ENCODE data around the gene ATP10A.
"Not testable (repeated sequence)": the region's sequence is repeated elsewhere in the genome, so short reads cannot be mapped to it uniquely, and the experiment has no call there.

The ATP10A gene

DNA sequence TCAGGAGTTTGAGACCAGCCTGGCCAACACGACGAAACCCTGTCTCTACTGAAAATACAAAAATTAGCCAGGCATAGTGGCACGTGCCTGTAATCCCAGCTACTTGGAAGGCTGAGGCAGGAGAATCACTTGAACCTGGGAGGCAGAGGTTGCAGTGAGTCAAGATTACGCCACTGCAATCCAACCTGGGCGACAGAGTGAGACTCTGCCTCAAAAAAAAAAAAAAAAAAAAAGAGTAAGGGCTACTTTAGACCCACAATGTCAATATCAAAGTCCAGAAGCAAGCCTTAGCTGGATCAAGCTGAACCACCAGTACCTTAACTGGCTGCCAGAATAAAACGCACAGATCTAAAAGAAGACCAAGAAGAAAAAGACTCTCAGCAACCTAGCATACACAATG is 17.8 kb upstream of the ATP10A start:
- not testable (repeated sequence) for DNase-seq

DNA sequence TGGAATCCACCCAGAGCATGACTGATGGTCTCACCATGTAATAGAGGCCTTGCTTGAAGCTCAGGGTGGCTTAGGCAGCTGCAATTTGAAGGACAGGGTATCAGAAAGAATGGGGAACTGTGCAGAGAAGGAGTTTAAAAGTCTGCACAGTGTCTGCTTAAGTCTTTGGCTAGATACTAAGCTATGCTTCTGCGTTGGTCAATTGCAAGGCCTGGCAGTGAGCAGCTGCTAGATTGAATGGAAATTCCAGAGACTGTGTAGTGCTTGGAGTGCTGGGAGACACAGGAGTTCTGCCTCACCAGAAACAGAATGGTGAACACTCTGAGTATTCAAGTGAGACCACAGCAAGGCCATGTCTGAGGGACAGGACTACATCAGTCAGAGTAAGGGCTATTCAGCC is 17.3 kb upstream of the ATP10A start:
- DNase-seq, result no peak

DNA sequence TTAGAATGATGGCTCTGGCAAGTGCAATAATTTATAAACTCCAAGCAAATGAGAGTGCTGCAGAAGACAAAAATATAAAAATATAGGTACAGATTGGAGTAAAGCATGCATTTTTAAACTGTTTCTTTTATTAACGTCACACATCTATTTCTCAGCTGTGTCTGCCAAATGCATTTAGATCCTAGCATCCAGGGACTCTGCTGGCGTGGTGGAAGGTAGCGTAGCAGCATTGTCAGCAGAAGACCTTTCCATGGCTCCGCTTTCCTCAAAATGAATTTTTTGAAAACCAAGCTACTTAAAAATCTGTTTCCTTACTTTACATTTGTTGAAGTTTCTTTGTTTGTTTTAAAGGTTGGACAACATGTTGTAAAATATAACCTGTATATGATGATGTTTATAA is 16.3 kb upstream of the ATP10A start:
- no peak for DNase-seq

DNA sequence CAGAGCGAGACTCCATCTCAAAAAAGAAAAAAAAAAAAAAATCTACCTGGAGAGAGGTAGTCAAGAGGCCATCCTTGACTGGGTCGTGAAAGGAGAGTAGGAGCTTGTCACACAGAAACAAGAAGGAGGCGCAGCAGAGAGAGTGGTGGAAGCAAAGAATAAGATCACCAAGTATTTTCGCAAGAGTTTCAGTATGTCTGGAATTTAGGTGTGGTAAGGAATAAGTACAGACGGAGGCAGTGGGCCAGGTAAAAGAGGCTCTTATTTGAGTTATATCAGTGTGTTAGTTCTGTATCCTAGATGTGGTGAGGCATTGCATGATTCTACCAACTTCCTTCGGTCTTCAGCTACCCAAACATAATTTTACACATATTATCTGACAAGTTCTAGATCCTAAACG is 14.6 kb upstream of the ATP10A start:
- no peak for DNase-seq

DNA sequence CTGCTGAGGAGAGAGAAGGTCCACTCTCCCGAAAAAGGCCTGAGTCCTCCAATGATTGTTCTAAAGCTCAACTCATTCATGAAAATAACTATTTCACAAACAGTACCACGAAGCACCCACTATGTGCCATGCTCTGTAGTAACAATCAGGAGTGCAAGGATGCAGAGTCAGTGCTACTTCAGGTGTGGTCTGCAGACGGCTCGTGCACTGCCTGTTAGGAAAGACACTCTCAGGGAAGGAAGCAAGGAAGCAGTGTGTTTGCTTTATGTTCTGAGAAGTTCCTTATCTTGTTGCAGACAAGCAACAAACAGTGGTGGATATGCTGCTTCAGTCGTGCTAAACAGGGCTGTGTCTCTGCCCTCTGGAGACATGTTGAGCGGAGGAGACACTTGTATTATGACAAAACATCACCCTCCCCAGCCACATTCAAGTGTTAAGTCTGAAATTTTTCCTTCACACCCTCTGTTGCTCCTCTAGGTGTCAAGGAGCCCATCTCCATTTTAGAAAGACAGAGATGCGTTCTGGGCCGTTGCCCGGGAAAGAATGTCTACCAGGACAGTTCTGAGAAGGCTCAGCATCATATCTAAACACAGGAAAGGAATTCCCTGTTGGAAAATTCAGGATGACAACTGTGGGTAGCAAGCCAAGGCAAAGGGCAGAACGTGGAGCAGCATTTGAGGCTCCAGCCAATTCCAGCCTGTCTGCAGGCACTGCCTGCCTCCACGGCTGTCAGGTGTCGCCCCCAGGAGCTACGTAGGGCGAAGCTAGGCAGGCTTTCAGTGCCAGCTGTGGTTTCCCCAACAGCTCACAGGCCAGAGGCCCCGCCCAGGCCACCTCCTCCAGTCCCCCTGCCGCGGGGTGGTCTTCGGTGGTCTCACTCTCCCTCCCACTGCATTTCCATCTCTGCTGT is 13.4 kb upstream of the ATP10A start:
- DNase-seq, result no peak

DNA sequence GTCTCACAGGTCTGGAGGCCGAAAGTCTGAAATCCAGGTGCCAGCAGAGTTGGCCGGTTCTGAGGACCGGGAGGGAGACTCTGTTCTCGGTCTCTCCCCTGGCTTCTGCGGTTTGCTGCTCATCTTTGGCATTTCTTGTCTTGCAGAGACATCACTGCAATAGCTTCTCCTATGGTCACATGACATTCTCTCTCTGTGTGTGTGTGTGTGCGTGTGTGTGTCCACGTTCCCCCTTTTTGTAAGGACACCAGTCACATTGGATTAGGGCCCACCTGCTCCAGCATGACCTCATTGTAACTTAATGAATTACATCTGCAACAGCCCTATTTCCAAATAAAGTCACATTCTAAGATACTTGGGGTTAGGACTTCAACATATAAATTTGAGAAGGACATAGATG is 12.4 kb upstream of the ATP10A start:
- no peak for DNase-seq

DNA sequence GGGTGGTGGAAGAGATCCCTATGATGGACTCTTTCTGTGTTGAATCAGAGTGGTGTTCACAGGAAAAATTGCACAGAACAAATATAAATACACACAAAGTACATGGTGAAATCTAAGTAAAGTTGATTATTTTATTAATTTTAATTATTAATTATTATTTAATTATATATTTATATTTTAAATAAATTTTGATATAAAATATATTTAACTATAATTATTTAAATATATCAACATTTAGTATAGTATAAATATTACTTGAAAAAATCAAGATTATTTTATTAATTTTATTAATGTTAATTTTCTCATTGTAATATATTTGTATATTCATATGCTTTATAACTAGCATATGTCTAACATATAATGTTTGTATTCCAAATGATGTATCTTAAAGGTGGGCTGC is 11.3 kb upstream of the ATP10A start:
- DNase-seq, result no peak

DNA sequence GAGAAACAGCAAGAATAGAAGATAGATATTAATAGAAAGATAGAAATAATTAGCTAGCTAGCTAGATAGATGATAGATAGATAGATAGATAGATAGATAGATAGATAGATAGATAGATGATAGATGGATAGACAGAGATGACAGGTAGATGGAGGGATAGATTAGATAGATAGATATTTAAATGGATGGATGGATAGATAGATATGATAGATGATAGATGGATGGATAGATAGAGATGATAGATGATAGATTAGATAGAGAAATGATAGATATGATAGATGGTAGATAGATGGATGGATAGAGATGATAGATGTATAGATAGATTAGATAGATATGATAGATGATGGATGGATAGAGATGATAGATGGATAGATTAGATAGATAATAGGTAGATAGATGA is 8.3 kb upstream of the ATP10A start:
- DNase-seq, result no peak

DNA sequence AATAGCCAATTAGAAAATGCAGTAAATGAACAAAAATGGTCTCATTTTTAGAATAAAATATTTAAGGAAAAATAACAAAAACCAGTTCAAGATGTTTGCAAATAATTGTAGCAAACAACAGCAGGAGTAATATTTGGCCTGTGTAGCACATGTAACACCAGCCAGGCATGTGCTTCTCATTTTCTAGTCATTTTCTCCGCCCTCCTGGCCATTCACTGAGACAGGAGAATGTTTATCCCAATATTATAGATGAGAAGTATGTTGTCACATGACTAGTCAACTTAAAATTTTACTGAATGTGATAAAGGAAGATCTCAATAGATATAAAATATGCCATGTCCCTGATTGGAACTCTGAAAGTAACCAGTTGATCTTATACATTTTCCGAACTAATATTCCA is 7.8 kb upstream of the ATP10A start:
- DNase-seq, result no peak

DNA sequence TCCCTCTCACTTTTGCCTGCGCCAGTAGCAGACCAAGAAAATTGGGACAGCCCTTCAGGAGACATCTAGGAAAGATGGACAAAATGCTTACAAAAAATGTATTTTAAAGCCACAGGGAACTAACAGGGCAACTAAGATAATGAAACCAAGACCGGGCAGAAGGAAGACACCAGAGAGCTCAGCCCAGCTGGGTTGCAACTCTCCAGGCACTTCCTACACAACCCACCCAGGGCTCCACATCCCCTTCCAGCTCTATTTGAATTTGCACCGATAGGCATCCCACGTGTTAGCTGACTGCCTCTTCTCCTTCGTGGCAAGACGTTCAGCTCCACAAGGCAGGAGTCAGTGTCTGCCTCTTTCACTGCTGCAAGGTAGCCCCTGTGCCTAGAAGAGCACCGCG is 6.6 kb upstream of the ATP10A start:
- no peak for DNase-seq

DNA sequence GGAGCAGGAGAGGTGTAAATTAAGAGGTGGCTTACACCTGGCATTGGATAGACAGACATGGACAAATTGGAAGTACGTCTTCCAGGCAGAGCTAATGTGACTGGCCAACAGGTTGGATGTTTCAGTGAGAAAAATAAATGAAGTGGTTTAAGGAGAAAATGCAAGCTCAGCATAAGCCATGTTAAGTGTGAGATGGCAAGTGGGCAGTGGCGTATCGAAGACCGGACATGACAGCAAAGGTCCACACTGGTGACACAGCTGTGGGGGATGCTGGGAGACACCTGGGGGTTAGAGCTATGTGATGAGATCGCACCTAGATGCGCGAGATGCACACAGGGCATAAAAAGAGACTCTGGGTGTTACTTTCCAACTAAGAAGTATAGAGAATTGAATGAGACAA is 3.7 kb upstream of the ATP10A start:
- DNase-seq, result no peak

DNA sequence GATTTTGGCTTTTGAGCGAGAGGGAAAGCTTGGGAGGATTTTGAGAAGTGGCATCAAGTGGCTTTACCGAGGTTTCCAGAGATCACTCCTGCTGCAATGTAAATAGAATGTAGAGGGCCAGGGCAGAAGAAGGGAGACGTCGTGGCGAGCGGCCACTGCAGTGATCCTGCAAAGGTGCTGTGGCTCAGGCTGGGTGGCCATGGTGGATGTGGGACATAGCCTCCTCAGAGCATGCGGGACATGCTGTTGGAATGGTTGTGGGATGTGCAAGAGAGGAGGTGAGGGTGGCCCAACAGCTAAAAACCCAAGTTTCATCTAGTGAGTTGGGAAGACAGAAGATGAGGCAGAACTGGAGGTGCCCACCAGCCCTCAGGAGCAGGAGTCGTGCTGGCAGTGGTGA is 3.1 kb upstream of the ATP10A start:
- DNase-seq, result no peak

DNA sequence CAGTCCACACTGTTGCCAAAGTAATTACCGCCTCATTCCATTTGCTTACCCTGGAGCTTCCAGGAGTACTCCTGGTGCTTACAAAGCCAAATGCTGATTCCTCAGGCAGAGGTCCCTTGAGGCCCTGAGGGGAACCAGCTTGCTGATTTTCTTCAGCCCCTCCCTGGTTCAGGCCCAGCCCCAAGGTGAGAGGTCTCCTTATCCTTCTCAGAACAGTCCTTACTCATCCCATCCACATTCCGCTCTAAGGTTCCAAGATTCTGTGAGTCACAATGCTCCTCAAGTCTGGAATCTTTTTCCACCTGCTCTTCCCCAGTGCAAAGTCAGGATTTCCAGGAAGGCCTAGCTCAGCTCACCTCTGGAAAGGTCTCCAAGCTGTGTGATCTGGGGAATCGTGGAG is 1.8 kb upstream of the ATP10A start:
- DNase-seq, result no peak

DNA sequence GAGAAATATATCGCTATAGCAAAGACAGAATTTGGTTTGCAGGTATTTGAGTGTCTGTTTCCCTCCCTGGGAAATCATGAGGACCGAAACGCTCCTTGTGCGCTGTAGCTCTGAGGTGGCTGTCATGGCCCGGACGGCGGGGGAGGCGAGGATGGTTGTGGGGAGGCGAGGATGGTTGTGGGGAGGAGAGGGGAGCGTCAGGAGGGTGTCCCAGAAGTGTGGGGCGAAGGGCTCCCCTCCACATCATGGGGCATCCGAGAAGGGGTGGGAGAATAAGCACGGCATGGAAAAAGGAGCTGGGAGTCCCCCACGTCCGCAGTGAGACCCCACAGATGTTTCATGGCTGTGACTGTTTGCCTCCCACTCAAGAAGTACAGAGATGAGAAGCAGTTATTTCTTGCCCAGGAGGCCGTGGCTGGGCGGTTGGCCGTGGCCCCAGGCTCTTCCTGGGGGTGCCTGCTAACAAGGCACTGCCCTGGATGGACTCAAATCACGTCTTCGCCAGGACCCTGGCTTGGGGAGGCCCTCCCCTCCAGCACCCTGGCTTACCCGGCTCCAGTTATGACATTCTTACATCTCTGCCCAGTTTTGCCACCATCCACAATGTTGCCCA is 947 bp upstream of the ATP10A start:
- no peak for DNase-seq

DNA sequence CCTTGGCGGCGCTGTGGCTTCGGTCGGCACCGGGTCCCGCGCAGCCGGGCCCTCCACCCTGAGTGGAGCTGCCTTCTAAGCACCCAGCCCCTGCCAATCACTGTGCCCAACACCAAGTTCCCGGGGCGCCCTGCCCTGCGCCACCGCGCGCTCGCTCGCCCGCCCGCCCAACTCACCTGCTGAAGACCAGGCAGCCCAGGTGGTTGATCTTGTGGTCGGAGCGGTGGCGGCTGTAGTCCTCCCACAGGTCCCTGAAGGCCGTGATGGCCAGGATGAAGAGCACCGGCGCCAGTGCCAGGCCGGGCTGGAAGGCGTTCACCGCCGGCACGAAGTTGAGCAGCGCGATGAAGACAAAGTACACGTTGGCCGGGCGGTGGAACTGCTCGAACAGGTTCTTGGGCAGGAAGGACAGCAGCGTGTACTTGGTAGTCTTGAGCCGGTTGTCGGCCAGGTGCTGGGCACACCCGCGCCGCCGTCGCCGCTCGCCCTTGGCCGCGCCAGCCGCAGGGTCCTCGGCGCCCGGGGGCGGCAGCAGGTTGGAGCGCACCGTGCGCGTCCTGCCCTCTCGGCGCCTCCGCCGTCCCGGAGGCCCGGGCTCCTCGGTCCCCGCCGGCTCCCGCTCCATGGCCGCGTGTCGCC is 536 bp downstream of the ATP10A start:
- DNase-seq, result peak; percentile 11

DNA sequence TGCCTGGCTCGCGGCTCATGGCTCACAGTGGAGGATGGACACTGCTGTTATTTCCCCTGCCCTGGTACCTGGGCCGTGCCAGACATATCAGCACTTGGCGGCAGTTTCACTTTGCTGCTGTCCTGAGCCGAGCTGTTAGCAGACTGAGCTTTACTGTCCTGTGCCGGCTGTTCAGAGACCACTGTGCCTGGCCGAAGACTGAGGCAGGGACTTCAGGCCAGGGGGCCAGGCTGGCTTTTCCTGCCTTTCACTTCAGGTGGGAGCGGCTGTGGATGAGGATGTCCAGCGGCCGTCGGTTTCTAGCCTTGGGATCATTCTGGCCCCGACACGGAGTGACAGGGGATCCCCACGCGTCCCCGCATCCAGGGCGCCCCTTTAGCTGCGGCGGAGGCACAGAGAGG is 1.1 kb downstream of the ATP10A start:
- DNase-seq, result no peak

DNA sequence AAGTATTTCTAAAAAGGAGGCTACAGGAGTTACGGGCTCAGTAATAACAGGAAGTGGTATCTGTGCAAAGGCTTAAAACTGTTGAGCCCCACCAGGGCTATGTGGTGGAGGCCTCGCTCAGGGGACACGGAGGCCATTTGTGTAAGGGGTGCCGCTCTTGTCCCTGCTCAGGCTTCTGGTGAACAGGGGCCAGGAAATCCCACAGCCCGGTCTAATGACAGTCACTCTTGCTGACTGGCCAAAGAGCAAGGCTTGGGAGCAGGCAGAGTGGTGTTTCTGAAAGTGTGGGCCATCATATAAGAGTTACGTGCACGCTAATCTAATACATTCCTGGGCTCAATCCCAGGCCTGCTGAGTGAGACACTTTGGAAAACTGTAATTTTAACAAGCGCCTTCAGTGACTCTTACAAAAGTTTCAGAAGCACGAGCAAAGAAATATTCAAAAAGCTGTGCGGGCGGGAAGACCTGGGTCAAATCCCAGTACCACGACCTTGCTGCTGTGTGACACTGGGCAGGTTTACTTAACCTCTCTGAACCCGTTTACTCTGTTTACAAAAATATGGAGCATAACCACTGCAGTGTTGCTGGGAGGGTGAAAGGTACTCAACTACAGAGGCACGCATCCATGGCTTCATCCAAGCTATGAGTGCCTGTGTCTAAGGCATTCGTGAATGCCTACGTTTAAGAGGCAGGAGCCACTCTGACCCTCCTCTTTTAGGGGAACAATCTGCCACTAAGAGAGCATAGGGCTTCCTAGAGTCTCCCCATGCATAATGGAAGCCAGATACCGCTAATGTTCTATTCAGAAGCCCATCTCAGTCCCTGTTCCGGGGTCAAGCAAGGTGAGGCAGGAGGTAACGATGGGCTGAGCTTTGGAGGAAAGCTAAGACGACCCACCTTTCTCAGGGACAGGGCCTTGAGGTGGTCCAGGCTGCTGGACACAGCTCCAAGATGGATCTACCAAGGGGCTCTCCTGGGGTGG is 2.0 kb downstream of the ATP10A start:
- DNase-seq, result no peak

DNA sequence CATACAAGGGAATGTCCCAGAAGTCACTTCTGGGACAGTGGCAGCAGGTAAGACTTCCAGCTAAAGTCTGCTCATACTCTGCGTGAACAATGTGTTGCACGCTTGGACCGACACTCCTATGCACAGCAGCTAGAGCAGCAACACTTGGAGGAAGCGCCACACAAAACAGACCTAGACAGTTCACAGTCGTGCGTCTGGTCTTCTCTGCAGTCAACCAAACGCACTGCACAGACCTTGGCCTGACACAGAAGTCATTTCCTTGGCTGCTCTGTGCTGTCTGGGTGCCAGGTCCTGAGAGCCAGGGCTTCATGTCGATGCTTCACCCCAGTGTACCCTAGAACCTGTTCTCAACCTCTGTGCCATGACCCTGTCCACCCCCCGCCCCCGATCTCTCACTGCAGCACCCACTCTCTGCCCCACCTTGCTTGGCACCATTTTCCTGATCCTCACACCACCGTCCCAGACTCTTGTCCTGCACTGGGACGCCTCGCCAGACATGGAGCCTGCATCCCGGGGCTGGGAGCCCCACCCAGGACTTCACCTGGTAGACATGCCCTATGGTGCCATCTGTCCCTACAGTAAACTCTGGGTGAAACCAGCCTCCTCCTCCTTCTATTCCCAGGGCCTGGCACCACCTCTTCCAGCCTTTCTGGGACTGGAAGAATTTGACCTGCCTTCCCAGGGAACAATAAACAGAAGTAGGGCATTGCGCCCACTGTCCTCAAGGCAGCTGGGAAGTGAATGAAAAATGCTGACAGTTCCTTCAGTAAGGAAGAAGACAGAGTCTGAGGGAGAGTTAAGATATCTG is 3.1 kb downstream of the ATP10A start:
- no peak for DNase-seq

DNA sequence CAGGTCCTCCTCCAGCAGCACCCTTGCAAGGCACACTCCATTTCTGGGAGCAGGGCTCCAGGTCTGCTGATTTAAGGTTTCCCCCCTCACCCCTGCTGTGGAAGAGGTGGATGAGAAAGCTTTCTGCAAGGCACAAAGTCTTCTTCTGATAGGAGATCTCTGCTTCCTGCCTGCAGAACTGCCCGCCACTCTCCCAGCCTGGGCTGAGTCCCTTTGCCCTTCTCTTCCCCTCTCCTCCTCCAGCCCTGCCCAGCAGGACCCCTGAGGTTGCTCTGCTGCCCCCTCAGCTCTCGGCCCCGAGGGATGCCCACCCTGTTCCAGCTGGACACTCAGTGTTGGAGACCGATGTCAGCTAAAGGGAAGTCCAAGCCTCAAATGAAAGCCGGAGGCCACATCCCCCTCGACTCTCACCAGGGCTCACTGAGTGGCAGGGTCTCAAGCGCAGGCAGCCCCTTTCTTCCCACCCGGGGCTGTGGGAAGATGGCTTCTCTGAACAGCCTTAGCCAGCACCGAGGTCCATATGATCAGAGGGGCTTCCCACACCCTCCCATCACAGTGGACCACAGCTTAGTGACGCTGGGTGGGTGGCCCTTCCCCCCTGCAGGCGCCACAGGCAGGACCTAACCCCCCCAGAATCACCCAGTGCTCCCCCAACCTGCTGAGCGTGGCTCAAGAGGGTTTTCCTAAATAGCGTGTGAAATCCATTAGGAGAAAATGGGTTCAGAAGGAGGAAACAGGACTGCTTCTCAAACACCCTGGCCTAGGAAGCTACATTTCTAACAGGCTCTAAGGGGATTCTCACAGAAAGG is 4.0 kb downstream of the ATP10A start:
- no peak for DNase-seq

DNA sequence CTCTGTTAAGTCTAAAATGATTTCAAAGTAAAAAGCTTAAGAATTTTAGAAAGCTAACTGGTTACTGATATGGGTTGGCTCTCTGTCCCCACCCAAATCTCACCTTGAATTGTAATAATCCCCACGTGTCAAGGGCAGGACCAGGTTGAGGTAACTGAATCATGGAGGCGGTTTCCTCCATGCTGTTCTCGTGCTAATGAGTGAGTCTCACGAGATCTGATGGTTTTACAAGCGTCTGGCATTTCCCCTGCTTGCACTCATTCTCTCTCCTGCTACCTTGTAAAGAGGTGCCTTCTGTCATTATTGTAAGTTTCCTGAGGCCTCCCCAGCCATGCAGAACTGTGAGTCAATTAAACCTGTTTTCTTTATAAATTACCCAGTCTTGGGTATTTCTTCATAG is 7.1 kb downstream of the ATP10A start:
- DNase-seq, result not testable (repeated sequence)

Data from NCI-H1105 treated with DMSO at 0.1 percent for 48 hours (cell line).